Measurements from ENCODE around the gene CTSA.

The CTSA gene

GRCh38 chr20:45944151-45944964 is 53.2 kb downstream of the CTSA start:
- DNase-seq, result peak; percentile 15

GRCh38 chr20:45944965-45945677 is 54.0 kb downstream of the CTSA start:
- DNase-seq, result no peak

GRCh38 chr20:45945678-45946148 is 54.6 kb downstream of the CTSA start:
- no peak for DNase-seq

GRCh38 chr20:45946149-45946970 is 55.2 kb downstream of the CTSA start:
- peak; percentile 49 for DNase-seq

- no peak for DNase-seq
These were observed 56.2 kb downstream of the CTSA start for GRCh38 chr20:45947110-45947866.

GRCh38 chr20:45948261-45948733 is 57.2 kb downstream of the CTSA start:
- DNase-seq, result no peak

Measured in CD4-positive, alpha-beta T cell treated with Interleukin-17A for 1 hour (primary cell).